CD4-positive, alpha-beta T cell treated with Interferon gamma for 1 hour (primary cell): ENCODE data around the gene PSME4.
"Not testable (repeated sequence)": the region's sequence is repeated elsewhere in the genome, so short reads cannot be mapped to it uniquely, and the experiment has no call there.

Source experiments
- DNase-seq: peaks from one replicate; pipeline ENCODE4 v3.0.0-alpha.2; 2020

The PSME4 gene

DNA sequence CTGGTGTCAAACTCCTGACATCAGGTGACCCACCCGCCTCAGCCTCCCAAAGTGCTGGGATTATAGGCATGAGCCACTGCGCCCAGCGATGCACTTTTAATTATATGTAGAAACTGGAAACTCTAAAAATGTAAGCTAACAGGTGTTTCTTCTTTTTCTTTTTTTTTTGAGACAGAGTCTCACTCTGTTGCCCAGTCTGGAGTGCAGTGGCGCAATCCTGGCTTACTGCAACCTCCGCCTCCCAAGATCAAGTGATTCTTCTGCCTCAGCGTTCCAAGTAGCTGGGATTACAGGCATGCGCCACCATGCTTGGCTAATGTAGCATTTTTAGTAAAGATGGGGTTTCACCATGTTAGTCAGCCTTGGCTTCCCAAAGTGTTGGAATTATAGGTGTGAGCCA, 129.1 kb downstream of the PSME4 start:
- not testable (repeated sequence) for DNase-seq

DNA sequence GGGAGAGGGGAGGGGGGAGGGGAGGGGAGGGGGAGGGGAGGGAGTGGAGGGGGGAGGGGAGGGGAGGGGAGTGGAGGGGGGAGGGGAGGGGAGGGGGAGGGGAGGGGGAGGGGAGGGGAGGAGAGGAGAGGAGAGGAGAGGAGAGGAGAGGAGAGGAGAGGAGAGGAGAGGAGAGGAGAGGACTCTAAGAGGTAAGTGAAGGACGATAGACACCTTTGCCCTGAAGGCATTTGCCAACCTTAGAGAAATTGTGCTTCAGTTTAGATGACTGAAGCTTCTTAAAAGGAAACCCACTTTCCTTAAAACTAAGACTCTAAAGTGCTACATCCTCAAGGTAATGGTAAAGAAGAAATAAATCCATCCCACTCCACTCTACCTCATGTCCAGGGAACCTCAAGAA, 130.2 kb downstream of the PSME4 start:
- DNase-seq: no peak

DNA sequence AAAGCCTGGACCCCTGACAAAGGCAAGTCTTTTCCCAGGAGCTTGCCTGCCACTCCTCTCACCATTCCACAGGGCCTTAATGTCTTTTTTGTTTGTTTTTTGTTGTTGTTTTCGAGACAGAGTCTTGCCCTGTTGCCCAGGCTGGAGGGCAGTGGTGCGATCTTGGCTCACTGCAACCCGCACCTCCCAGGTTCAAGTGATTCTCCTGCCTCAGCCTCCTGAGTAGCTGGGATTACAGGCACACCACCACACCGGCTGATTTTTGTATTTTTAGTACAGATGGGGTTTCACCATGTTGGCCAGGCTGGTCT, 140.9 kb downstream of the PSME4 start:
- DNase-seq: not testable (repeated sequence)

DNA sequence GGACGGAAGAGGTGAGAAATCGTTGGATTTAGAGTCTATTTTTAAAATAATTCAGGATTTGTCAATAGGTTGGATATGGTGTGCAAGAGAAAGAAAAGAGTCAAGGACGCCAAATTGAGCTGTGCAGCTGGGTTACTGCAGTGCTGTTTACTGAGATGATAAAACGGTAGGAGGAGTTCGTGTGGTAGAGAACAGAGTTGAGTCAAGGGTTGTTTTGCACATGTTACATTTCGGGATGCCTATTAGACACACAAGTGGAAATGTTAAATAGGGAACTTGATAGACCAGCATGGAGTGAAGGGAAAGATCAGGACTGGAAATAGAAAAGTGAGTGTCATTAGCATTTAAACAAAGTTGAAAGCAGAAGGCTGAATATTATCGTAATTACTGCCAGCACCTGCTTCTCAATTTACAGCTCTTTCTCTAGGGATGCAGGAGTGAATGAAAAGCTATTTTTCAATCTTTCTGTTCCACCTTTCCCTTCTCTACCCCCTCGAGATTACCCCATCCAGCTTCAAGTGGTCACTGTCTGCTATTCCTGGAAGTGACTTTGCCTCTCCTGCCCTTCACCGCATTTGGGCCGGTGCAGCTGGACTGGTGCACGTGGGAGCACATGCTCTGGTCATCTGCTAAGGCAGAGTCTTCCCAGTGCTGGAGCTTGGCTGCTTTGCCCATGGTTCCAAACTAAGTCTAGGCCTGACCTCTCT, 141.4 kb downstream of the PSME4 start:
- no peak for DNase-seq

DNA sequence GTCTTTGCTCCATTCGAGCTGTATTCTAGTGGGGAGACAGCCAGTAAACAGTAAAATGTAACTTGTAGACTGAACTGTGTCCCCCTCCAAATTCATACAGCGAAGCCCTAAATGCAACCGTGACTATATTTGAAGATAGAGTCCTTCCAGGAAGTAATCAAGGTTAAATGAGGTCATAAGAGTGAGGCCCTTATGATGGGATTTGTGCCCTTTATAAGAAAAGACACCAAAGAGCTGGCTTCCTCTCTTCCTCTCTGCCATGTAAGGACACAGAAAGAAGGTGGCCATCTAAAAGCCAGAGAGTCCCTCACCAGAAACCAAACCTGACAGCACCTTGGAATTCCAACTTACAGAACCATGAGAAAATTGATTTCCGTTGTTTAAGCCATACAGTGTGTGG, 142.5 kb downstream of the PSME4 start:
- no peak for DNase-seq

DNA sequence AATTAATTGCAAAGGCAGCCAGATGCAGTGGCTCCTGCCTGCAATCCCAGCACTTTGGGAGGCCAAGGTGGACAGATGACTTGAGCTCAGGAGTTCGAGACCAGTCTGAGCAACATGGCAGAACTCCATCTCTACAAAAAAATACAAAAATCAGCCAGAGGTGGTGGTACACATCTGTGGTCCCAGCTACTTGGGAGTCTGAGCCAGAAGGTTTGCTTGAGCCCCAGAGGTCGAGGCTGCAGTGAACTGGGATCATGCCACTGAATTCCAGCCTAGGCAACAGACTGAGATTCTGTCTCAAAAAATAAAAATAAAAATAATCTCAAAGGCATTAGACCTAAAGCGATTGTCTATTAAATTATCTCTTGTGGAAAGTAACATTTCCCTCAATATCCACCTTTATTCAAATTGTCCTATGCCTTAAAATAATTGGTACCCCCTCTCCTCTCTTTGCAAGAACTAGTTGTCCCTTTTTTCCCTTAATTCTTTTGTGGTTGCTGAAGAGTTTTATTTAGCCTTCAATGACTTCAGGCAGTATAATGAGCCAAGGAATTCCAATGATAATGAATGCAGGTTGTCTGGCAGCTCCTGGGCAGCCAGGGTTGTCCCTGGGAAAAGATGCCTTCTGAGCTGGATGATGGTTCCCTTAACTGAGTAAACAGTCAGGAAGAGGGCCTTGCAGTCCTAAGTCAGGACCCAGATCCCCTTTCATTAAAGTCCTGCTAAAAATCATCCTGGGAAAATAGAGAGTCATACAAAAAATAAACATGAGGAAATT, 143.2 kb downstream of the PSME4 start:
- no peak for DNase-seq

DNA sequence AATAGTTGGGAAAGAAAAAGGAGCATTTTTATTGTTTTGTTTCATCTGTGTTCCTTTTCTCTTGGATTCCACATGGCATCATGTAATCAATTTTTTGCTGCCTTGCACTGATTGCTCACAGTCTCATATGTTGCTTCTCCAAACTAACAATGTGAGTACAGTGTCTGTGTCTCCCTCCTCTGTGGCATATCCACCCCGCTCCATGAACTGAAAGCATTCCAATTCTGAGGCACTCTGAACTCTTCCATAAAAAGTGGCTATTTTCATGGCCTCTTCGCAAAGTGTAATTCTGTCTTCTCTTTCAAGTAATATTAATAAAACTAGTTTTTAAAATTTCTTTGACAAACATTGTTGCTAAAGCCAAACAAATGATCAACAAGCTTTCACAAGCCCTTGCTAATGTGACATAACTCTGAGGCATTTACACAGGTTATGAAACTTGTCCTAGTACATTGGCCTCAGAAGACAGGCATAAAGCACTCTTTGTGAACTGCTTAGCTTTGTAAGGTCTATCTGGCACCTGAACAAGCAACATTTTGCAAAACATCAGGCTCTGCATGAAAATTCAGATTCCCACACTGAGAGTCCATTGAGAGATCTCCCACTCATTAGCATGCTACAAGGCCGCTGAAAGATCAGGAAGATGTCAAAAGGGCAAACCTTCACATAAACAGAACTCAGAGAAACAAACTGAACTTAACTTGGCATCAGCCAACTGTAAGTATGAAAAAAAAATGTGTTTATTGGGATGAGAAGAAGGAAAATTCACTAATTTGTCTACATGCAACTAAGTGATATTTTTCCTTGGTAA, 144.0 kb downstream of the PSME4 start:
- no peak for DNase-seq

DNA sequence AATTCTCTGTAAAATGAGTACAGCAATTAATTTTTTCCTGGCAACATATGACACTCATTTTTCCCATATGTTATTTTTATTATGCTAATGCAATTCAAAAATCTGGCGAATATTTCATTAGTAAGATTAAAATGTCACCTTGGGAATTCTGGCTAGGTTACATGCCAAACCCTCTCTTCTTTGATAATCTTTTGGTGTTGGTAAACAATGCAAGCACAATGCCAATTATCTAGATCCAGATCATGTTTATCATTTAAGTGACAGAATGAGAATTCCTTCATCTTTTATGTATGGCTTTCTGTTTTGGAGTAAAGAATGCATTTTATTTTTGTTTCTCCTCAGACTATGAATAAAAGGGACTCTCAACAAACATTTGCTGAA, 144.8 kb downstream of the PSME4 start:
- no peak for DNase-seq

DNA sequence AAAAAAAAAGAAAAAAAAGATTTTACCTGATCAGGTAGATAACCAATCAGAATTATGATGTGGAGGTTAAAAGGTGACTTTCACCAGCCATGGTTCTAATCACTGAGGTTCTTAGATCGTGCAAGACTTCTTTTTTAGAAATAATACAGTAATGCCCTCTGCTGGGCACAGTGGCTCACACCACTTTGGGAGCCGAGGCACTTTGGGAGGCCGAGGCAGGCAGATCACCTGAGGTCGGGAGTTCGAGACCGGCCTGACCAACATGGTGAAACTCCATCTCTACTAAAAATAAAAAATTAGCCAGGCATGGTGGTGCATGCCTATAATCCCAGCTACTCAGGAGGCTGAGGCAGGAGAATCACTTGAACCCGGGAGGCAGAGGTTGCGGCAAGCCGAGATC, 147.2 kb downstream of the PSME4 start:
- DNase-seq: not testable (repeated sequence)

DNA sequence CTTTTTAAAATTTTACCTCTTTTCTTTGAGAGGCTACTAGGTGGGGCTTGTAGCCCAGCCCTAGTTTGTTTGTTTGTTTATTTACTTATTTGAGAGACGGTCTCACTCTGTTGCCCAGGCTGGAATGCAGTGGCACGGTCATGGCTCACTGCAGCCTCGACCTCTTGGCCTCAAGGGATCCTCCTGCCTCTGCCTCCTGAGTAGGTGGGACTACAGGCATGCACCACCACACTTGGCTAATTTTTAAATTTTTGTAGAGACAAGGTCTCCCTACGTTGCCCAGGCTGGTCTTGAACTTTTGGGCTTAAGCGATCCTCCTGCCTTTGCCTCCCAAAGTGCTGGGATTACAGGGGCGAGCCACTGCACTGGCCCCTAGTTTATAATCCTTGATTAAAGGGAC, 149.0 kb downstream of the PSME4 start:
- DNase-seq: no peak

DNA sequence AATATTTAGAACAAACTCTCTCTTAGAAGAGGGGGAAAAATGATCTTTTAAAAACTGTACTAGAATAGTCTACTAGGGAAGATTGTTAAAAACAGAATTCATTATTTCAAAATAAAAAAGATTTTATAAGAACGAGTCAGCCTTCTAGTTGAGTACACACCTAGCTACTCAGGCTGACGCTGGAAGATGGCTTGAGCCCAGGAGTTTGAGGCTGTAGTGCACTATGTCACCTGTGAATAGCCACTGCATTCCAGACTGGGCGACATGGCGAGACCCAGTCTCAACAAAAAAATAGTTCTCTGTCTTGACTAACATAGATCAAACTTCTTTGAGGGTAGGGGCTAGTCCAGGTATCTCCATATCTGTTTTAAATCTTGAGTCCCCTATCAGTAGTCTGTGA, 150.1 kb downstream of the PSME4 start:
- no peak for DNase-seq

DNA sequence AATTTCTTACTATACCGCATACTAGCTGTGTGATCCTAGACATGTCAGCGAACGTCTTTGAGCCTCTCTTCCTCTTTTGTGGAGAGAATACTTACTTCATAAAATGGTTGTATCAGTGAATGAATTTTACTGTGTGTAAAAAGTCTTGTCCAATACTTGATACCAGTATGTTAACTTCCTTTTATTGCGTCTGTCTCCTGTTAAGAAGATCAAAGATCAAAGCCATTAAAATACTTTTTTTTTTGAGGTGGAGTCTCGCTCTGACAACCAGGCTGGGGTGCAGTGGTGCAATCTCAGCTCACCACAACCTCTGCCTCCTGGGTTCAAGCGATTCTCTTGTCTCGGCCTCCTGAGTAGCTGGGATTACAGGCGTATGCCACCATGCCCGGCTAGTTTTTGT, 150.7 kb downstream of the PSME4 start:
- DNase-seq: no peak

DNA sequence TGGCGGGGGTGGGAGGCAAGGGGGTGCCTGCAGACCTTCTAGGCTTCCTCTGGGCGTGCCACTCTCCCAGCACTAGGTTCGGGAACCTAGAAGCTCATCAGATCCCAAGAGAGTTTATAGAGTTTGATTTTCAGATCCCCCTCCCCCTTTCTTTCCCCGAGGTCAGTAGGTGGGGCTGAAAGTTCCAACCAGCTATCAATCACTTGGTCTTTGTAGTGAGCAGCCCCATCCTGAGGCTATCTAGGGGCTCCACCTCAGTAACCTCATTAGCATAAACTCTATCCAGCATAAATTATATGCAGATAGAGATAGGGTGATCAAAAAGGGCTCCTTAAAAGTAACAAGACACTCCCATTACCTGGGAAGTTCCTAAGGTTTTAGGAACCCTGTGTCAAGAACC, 151.2 kb downstream of the PSME4 start:
- no peak for DNase-seq

DNA sequence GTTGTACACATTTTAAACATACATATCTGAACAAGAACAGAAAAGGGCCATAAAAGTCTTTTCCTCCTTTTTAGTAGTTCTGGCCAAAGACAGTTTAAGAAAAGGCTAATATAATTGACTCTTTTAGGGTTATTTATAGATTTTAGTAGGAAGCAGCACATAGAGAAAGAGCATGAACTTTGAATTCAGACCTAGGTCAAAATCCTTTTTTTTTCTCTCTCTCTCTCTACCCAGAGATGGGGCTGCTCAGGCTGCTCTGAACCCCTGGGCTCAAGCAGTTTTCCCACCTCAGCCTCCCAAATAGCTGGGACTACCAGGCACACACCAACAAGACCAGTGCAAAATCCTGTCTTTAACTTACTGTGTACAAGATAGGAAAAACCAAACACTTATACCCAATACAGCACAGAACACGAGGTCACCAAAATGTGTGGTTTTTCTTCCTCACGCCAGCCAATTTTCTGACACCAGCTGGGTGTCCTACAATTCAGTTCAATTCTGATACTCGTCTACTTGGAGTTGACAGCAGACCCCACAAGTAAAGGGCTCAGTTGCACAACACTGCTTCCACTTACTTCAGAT, 151.8 kb downstream of the PSME4 start:
- DNase-seq: no peak
